ENCODE measurements around the gene ADAM23.
"Not testable (repeated sequence)": the region's sequence is repeated elsewhere in the genome, so short reads cannot be mapped to it uniquely, and the experiment has no call there.

ADAM23 gene

GRCh38 chr2:206442833-206443734 is at the start of gene ADAM23:
Gene ADAM23, plus strand, starts transcription at chr2:206443532. Its CDS starts 335 bp downstream, at chr2:206443867.
- DNase-seq (ENCODE audit: low read depth in 3 of 3, low spot score in 1 of 3), result peak in 1 of 3 donors; percentile 9

DNA sequence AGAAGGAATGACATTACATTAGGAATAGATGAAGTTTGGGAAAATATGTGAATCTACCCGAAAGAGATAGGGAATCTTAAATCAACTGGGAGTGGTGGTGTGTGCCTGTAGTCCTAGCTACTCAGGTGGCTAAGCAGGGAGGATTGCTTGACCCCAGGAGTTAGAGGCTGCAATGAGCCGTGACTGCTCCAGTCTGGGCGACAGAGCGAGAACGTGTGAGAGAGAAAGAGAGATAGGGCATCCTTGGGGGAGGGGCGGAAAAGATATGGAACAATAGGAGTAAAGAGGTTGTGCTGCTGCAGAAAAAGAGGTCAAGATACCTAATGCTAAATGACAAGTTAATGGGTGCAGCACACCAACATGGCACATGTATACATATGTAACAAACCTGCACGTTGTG is 47.1 kb upstream of the ADAM23 start:
- no peak for DNase-seq (ENCODE audit: low read depth in 3 of 3, low spot score in 1 of 3)

DNA sequence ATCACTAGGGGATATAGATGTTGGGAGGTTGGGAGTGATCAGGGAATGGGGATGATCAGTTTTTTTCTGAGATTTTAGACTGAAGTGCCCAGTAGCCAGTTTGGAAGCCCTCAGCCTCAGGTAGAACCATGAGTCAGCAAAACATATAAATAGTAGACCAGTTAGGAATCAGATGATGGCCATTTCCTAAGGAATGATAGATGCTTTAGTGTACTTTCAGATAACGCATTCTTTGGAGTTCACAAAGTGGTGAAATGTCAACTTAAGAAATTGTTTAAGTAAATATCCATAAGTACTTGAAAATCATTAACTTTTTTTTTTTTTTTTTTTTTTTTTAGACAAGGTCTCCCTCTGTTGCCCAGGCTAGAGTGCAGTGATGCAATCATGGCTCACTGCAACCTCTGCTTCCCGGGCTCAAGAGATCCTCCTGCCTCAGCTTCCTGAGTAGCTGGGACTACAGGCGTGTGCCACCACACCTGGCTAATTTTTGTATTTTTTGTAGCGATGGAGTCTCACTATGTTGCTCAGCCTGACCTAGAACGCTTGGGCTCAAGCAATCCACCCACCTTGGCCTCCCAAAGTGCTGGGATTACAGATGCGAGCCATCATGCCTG is 40.3 kb upstream of the ADAM23 start:
- not testable (repeated sequence) for DNase-seq (ENCODE audit: low read depth in 3 of 3, low spot score in 1 of 3)

- DNase-seq (ENCODE audit: low read depth in 3 of 3, low spot score in 1 of 3), result no peak
Measured at GRCh38 chr2:206408323-206409320, 34.7 kb upstream of the ADAM23 start.

DNA sequence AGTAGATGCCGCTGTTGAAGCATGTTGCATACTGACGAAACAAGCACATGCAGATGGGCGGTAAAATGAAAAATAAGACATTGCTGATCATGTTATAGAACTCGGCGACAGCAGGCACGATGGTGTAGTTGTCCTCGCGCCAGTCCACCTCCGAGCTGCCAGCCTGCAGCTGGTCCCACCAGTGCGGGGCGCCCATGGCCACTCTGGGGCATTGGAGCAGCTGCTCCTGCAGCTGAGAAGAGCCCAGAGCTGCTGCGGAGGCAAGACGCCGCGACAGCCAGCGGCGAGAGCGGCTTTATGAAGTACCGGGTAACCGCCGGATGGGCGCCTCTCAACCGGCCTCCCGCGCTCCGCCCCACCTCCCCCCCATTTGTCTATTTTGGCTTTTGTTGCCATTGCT is 32.6 kb upstream of the ADAM23 start:
- no peak for DNase-seq (ENCODE audit: low read depth in 3 of 3, low spot score in 1 of 3)

DNA sequence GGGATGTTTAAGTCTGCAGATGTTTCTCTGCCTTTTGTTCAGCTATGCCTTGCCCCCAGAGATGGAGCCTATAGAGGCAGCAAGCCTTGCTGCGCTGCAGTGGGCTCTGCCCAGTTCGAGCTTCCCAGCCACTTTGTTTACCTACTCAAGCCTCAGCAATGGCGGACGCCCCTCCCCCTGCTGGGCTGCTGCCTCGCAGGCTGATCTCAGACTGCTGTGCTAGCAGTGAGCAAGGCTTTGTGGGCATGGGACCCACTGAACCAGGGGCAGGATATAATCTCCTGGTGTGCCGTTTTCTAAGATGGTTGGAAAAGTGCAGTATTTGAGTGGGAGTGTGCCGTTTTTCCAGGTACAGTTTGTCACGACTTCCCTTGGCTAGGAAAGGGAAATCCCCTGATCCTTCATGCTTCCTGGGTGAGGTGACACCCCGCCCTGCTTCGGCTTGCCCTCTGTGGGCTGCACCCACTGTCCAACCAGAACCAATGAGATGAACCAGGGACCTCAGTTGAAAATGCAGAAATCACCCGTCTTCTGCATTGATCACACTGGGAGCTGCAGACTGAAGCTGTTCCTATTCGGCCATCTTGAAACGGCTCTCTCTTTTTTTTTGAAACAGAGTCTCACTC is 27.6 kb upstream of the ADAM23 start:
- DNase-seq (ENCODE audit: low read depth in 3 of 3, low spot score in 1 of 3), result no peak

GRCh38 chr2:206418968-206419367 is 24.4 kb upstream of the ADAM23 start:
- no peak for DNase-seq (ENCODE audit: low read depth in 3 of 3, low spot score in 1 of 3)

GRCh38 chr2:206420721-206421120 is 22.6 kb upstream of the ADAM23 start:
- no peak for DNase-seq (ENCODE audit: low read depth in 3 of 3, low spot score in 1 of 3)

DNA sequence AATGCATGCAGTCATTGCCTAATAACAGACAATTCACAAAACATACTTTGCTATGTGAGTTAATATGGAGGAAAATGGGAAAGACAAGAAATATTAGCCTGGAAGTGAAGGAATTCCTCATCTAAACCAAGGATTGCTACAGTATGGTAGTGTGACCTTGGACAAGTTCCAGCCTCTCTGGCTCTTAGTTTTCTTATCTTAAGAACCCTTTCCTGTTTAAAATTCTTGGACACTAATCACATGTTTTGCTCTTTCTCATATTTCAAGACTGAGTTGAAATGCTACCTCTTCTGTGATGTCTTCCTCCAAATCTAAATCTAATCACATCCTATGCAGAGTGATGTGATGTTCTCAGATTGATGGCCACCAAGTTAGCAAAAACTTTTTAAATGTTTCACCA is 20.8 kb upstream of the ADAM23 start:
- DNase-seq (ENCODE audit: low read depth in 3 of 3, low spot score in 1 of 3), result no peak

DNA sequence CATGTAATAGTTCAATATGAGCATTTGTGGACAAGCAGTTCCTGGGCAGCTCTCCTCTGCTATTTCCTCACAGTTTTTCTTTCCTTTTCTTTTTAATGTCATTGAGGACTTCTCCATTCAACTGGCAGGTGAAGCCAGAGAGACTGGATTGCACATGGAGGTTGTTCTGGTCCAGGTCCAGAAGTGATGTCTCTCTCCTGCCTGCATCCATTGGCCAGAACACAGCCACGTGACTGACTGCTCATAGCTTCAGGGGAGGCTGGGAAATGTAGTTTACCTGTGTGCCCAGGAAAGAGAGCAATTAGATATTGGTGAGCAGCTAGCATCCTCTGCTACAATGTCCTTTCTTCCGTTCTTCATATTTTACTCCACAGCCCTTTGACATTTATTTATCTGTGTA is 20.2 kb upstream of the ADAM23 start:
- no peak for DNase-seq (ENCODE audit: low read depth in 3 of 3, low spot score in 1 of 3)

GRCh38 chr2:206424134-206424533 is 19.2 kb upstream of the ADAM23 start:
- no peak for DNase-seq (ENCODE audit: low read depth in 3 of 3, low spot score in 1 of 3)

- DNase-seq (ENCODE audit: low read depth in 3 of 3, low spot score in 1 of 3), result no peak
Measured at GRCh38 chr2:206428783-206429182, 14.5 kb upstream of the ADAM23 start.

GRCh38 chr2:206430452-206430851 is 12.9 kb upstream of the ADAM23 start:
- DNase-seq (ENCODE audit: low read depth in 3 of 3, low spot score in 1 of 3), result no peak

- DNase-seq (ENCODE audit: low read depth in 3 of 3, low spot score in 1 of 3), result no peak
Measured at GRCh38 chr2:206431439-206431838, 11.9 kb upstream of the ADAM23 start.

- no peak for DNase-seq (ENCODE audit: low read depth in 3 of 3, low spot score in 1 of 3)
Measured at GRCh38 chr2:206432193-206433082, 10.9 kb upstream of the ADAM23 start.

- no peak for DNase-seq (ENCODE audit: low read depth in 3 of 3, low spot score in 1 of 3)
Measured at GRCh38 chr2:206433190-206433589, 10.1 kb upstream of the ADAM23 start.

DNA sequence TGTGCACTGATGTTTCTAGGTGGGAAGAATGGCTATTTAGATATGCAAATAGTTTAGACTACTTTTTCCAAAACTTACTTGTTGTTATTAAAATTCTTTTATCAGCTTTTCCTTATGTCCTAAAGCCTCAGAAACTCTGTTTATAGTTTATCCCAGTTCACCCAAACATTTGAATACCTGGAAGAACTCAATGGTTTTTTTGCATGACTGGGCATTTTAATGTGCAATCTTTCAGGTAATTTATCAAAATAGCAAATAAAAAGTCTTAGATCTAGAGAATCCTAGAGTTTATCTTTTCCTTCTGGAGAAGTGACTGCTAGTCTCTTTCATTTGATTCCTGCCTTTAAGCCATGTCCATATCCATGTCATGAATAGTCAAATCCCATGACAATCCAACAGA is 9.6 kb upstream of the ADAM23 start:
- no peak for DNase-seq (ENCODE audit: low read depth in 3 of 3, low spot score in 1 of 3)

- no peak for DNase-seq (ENCODE audit: low read depth in 3 of 3, low spot score in 1 of 3)
Measured at GRCh38 chr2:206435742-206436141, 7.6 kb upstream of the ADAM23 start.

DNA sequence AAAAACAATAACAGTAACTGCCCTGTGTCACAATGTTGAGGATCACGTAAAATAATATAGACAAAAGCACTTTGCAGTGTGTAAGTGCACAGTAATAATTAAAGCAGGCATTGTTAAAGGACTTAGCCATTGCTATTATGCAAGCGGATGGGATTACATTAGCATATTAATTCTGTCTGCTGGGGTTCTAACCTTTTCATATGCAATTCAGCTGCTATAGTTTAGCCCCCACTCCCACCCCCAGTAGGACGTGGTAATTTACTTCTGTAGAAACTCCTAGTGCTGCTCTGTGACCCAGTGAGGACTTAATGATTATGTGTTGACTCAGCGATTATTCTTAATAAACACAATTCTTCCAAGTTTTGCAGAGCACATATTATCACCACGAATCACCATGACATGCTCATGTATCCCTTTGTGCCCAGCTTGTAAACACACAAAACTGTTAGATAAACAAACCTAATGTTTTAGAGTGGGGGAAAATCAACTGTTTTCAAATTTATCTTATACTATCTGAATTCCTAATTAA is 5.1 kb upstream of the ADAM23 start:
- no peak for DNase-seq (ENCODE audit: low read depth in 3 of 3, low spot score in 1 of 3)

GRCh38 chr2:206442474-206442832 is 879 bp upstream of the ADAM23 start:
- DNase-seq (ENCODE audit: low read depth in 3 of 3, low spot score in 1 of 3), result no peak

Data from stimulated activated CD4-positive, alpha-beta T cell treated with anti-CD3 and anti-CD28 coated beads, TNF-alpha, amount 100 ng/mL, for 1 hour (primary cell).